ENCODE data around the gene TSHZ1.
A peak's percentile ranks its signal among the peaks of the same experiment; 100 is the strongest.

Gene TSHZ1

GRCh38 chr18:75277610-75277928 is 67.0 kb downstream of the TSHZ1 start:
- no peak for DNase-seq

DNA sequence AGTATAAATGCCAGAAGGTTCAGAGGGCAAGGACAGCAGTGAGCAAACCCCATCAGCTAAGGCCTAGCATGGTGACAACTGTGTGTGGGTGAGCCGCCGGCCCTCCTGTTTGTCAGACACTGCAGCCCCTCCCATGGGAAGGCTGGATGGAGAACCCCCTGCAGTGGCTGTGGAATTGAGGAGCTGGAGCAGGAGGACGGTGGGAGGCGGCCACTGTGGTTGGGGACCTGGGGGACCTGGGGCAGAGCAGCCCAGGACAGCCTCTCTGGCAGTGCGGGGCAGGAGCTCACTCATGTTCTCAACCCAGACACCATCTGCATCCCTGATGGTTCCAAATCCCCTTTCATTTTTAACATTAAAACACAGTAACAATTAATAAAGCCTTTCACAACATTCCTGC is 68.8 kb downstream of the TSHZ1 start:
- no peak for DNase-seq

- DNase-seq: no peak
These were observed 70.1 kb downstream of the TSHZ1 start for GRCh38 chr18:75280427-75281280.

GRCh38 chr18:75282746-75283145 is 72.1 kb downstream of the TSHZ1 start:
- no peak for DNase-seq

- DNase-seq: no peak
These were observed 73.1 kb downstream of the TSHZ1 start for GRCh38 chr18:75283731-75284130.

DNA sequence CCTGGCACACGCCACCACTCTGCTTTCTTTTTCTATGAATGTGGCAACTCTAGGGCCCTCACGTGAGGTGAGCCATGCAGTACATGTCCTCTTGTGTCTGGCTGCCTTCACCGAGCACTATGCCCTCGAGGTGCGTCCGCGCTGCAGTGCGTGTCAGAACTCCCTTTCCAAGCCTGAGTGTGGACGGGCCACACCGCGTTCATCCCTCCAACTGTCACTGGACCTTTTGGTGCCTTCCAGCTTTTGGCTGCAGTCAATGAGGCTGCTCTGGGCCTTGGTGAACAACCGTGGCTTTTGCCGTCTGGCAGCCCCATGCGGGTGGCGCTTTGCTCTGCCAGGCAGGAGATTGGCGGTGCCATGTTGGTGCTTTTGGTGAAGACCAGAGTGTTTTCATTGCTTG is 74.0 kb downstream of the TSHZ1 start:
- DNase-seq: no peak

GRCh38 chr18:75285876-75286275 is 75.3 kb downstream of the TSHZ1 start:
- no peak for DNase-seq

DNA sequence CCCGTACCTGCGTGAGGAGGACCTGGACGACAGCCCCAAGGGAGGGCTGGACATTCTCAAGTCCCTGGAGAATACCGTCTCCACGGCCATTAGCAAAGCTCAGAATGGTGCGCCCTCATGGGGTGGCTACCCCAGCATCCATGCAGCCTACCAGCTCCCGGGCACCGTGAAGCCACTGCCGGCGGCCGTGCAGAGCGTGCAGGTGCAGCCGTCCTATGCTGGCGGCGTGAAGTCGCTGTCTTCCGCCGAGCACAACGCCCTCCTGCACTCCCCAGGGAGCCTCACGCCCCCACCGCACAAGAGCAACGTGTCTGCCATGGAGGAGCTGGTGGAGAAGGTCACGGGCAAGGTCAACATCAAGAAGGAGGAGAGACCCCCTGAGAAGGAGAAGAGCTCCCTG is 76.4 kb downstream of the TSHZ1 start:
- DNase-seq: no peak

DNA sequence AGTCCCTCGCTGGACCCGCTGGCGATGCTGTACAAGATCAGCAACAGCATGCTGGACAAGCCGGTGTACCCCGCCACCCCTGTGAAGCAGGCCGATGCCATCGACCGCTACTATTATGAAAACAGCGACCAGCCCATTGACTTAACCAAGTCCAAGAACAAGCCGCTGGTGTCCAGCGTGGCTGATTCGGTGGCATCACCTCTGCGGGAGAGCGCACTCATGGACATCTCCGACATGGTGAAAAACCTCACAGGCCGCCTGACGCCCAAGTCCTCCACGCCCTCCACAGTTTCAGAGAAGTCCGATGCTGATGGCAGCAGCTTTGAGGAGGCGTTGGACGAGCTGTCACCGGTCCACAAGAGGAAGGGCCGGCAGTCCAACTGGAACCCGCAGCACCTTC is 77.1 kb downstream of the TSHZ1 start:
- DNase-seq: no peak

- DNase-seq: no peak
These were observed 79.2 kb downstream of the TSHZ1 start for GRCh38 chr18:75289761-75290160.

DNA sequence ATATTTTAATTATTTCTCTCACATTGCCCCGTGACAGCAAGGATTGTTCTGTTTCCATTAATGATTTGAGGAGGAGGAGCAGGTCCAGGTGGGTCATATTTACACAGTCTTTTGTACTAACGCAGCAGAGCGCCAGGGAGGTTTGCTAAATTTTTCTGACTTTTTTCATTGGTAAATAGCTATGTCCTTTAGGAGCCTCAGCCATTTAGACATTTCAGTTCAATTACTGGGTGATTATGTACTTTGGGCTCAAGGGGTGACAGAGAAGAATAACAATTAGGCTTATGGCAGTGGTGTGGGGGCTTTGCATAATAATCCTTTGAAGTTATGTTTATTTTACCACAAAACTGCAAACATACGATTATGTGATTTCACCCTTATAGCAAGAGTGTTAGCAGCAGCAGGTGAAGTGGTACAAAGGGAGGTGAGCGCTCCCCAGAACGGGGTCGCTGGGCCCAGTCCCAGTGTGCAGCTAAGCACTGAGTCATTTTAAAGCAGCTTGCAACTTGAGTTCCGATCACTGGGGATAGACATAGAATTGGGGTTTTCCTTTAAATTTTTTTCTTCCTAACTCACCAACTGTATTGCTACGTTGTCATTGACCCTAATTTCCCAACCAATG is 80.3 kb downstream of the TSHZ1 start:
- DNase-seq: no peak

GRCh38 chr18:75291460-75291859 is 80.9 kb downstream of the TSHZ1 start:
- no peak for DNase-seq

DNA sequence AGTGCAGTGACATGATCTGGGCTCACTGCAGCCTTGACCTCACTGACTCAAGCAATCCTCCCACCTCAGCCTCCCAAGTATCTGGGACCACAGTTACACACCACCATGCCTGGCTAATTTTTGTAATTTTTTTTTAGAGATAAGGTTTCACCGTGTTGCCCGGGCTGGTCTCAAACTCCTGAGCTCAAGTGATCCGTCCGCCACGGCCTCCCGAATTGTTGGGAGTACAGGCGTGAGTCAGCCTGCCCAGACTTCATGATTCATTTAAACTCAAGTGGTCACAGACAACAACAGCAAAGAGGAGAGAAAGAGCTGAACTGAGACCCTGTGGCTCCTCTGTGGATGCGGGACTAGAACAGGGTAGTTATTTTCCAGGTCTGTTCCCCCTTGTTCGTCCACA is 83.0 kb downstream of the TSHZ1 start:
- peak; percentile 23 for DNase-seq

- DNase-seq: peak; percentile 36
These were observed 87.1 kb downstream of the TSHZ1 start for GRCh38 chr18:75297731-75298130.

GRCh38 chr18:75304678-75305557 is 94.3 kb downstream of the TSHZ1 start:
- no peak for DNase-seq

- no peak for DNase-seq
These were observed 95.4 kb downstream of the TSHZ1 start for GRCh38 chr18:75305984-75306383.

DNA sequence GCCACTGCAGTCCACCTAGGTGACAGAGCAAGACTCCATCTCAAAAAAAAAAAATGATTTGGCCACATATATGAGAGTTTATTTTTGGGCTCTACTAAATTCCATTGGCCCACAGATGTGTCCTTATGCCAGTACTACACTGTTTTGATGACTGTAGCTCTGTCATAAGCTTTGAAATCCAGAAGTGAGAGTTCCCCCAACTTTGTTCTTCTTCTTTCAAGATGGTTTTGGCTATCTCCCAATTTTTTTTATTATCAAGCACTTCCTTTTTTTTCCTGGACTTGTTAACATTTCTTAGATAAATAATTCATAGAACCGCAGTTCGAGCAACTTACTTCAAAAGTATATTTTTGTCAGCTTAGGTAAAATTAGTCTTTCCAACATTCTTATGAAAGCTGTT is 96.9 kb downstream of the TSHZ1 start:
- no peak for DNase-seq

DNA sequence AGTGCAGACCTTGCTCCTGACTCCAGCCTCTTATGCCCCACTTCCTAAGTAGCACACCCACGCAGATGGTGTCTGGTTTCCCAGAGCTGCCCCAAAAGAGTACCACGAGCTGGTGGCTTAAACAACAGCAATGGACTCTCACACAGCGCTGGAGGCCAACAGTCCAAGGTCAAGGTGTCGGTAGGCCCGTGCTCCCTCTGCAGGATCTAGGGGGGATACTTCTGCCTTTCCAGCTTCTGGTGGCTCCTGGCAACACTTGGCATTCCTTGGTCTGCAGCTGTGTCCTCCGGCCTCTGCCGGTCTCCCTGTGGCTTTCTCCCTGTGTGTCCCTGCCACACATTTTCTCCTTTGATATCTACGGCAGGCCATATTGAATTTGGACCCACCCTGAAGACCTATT is 99.0 kb downstream of the TSHZ1 start:
- DNase-seq: no peak

DNA sequence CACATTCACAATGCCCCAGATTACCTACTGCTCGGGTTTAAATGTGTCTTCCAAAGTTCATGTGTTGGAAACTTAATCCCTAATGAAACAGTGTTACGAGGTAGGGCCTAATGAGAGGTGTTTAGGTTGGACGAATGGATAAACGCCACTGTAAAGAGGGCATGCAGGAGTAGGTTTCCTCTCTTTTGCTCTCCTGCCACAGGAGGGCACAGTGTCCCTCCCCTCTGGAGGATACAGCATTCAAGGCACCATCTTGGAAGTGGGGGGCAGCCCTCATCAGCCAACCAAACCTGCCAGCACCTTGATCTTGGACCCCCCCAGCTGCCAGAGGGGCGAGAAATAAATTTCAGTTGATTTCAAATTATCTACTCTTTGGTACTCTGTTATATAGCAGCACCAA is 103.5 kb downstream of the TSHZ1 start:
- no peak for DNase-seq

- DNase-seq: no peak
These were observed 104.0 kb downstream of the TSHZ1 start for GRCh38 chr18:75314606-75315005.

- DNase-seq: no peak
These were observed 105.6 kb downstream of the TSHZ1 start for GRCh38 chr18:75316223-75316622.

- DNase-seq: no peak
These were observed 106.2 kb downstream of the TSHZ1 start for GRCh38 chr18:75316826-75317225.

DNA sequence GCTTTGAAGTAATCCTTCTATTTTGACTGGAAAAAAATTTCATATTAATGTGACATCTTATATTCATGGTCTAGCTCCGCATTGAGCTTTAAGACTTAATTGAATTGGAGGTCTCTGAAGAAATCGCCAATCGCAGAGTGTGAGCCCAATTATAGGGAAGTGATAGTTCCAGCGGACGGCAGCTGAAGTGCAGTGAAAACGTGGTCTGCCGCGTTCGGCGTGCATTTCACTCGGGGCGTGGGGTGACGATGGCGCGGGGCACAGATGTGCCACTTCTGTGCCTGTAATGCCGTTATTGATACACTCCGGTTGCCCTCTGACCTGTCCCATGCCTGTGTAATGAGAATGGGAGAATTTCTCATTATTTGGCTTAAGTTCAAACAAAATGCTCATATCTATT is 106.7 kb downstream of the TSHZ1 start:
- no peak for DNase-seq

GRCh38 chr18:75317703-75318102 is 107.1 kb downstream of the TSHZ1 start:
- no peak for DNase-seq
